DOHH2 (cell line): Measurements from ENCODE around the gene TRPV6.

ENCODE experiments used
- H3F3A ChIP-seq: fragments of 200-600 bp; sonication (generic), shearing (Covaris generic); 2 replicates; pipeline ENCODE4 v1.6.0; 2016; ENCODE audit warnings: antibody characterized with exemption, mild to moderate bottlenecking; ENCODE audit not compliant: control insufficient read depth, insufficient read depth
- H3K27ac ChIP-seq: fragments of 200-600 bp; sonication (generic); 2 replicates; pipeline ENCODE4 v1.5.1; 2014; ENCODE audit warnings: low read depth, mild to moderate bottlenecking, low read length, moderate library complexity
- H3K27me3 ChIP-seq: fragments of 200-600 bp; sonication (generic); 2 replicates; pipeline ENCODE4 v1.6.1; 2014; ENCODE audit warnings: mild to moderate bottlenecking, low read length, mixed read lengths; ENCODE audit not compliant: control insufficient read depth
- H3K36me3 ChIP-seq: fragments of 200-600 bp; sonication (generic); 2 replicates; pipeline ENCODE4 v1.6.1; 2014; ENCODE audit warnings: mild to moderate bottlenecking, low read length, moderate library complexity, mixed read lengths; ENCODE audit not compliant: control insufficient read depth
- H3K4me1 ChIP-seq: fragments of 200-600 bp; sonication (generic); 2 replicates; pipeline ENCODE4 v1.6.1; 2014; ENCODE audit warnings: mild to moderate bottlenecking, low read length, mixed read lengths; ENCODE audit not compliant: control insufficient read depth
- H3K4me2 ChIP-seq: fragments of 200-600 bp; sonication (generic); 2 replicates; pipeline ENCODE4 v1.6.0; 2014; ENCODE audit warnings: mild to moderate bottlenecking, low read length, moderate library complexity
- H3K4me3 ChIP-seq: fragments of 200-600 bp; sonication (generic); 2 replicates; pipeline ENCODE4 v1.5.1; 2014; ENCODE audit warnings: mild to moderate bottlenecking, low read length, mixed read lengths
- H3K79me2 ChIP-seq: fragments of 200-600 bp; sonication (generic); 2 replicates; pipeline ENCODE4 v1.6.1; 2014; ENCODE audit warnings: mild to moderate bottlenecking, low read length, mixed read lengths; ENCODE audit not compliant: control insufficient read depth
- H3K9me2 ChIP-seq: fragments of 200-600 bp; sonication (generic); replicated peaks from 2 replicates; pipeline ENCODE4 v1.6.1; 2014; ENCODE audit warnings: mild to moderate bottlenecking, low read length, mixed read lengths; ENCODE audit not compliant: control insufficient read depth
- H3K9me3 ChIP-seq: fragments of 200-600 bp; sonication (generic); 2 replicates; pipeline ENCODE4 v1.6.1; 2014; ENCODE audit warnings: antibody characterized with exemption, low read length, mixed read lengths; ENCODE audit not compliant: control insufficient read depth, insufficient read depth
- H4K20me1 ChIP-seq: fragments of 200-600 bp; sonication (generic); 2 replicates; pipeline ENCODE4 v1.6.0; 2014; ENCODE audit warnings: low read depth, mild to moderate bottlenecking, antibody characterized with exemption, low read length, moderate library complexity; ENCODE audit not compliant: control insufficient read depth, insufficient read depth
- EZH2phosphoT487 ChIP-seq: fragments of 200-600 bp; sonication (generic); IDR thresholded peaks from 2 replicates; pipeline ENCODE4 v1.6.1; 2017; ENCODE audit warnings: borderline replicate concordance, mild to moderate bottlenecking, antibody characterized with exemption, low read length, moderate library complexity, mixed read lengths
- TF ChIP-seq, protein P1 (sequence below): fragments of 200-600 bp; sonication (generic); IDR thresholded peaks from one replicate; pipeline ENCODE4 v1.5.1; 2014; ENCODE audit warnings: antibody characterized with exemption, mild to moderate bottlenecking, low read depth, low read length; ENCODE audit not compliant: poor library complexity, severe bottlenecking

Gene TRPV6

DNA sequence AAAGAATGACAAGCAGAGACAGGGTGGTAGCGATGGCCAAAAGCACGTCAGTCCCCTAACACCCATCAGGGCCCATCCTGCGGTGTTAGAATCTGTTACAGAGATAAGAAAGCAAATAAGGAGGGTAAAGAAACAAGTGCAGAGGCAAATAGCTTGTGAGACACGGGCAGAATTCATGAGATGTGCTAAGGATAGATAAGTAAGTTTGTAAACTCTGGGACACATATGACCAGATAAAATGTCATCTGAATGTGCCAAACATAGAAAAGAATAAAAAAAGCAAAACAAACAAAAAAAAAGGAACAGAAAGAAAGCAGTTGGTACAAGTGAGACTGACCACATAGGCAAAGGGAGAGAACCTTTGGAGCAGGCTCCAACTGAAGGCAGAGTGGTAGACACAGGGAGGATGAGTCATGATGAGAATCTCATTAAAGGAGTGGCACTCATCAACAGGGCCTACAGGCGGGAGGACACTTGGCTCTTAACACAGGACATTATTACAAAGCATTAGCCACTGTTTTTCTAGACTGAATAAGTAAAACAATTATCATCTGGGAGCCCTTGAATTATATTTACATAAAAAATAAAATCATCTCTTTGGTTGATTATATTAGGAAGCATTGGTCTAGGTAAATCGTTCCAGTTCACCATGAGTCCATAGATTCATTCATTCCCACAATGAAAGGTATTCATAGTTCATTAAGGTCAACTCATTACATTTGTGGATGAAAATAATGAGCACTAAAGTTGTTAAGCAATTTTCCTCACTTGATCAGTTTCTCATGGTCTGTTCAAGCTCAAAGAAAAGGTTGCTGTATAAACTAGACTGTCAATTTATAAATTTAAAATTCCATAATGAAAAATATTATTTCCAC is 52.1 kb downstream of the TRPV6 start:
- Histone ChIP-seq H4K20me1 (no peaks in the 10 kb centered on the region), H3K9me2 (no peaks in the 10 kb centered on the region), H3K27ac (no peak overlapping the region), H3F3A (no peaks in the 10 kb centered on the region), H3K36me3 (no peaks in the 10 kb centered on the region), H3K4me2 (no peak overlapping the region), H3K4me3 (no peak overlapping the region), H3K4me1 (no peaks in the 10 kb centered on the region), H3K27me3 (no peaks in the 10 kb centered on the region), H3K79me2 (no peaks in the 10 kb centered on the region), H3K9me3 (no peaks in the 10 kb centered on the region)
- TF ChIP-seq, protein P1, sequence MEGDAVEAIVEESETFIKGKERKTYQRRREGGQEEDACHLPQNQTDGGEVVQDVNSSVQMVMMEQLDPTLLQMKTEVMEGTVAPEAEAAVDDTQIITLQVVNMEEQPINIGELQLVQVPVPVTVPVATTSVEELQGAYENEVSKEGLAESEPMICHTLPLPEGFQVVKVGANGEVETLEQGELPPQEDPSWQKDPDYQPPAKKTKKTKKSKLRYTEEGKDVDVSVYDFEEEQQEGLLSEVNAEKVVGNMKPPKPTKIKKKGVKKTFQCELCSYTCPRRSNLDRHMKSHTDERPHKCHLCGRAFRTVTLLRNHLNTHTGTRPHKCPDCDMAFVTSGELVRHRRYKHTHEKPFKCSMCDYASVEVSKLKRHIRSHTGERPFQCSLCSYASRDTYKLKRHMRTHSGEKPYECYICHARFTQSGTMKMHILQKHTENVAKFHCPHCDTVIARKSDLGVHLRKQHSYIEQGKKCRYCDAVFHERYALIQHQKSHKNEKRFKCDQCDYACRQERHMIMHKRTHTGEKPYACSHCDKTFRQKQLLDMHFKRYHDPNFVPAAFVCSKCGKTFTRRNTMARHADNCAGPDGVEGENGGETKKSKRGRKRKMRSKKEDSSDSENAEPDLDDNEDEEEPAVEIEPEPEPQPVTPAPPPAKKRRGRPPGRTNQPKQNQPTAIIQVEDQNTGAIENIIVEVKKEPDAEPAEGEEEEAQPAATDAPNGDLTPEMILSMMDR: no peak
- TF ChIP-seq EZH2phosphoT487: no peak

DNA sequence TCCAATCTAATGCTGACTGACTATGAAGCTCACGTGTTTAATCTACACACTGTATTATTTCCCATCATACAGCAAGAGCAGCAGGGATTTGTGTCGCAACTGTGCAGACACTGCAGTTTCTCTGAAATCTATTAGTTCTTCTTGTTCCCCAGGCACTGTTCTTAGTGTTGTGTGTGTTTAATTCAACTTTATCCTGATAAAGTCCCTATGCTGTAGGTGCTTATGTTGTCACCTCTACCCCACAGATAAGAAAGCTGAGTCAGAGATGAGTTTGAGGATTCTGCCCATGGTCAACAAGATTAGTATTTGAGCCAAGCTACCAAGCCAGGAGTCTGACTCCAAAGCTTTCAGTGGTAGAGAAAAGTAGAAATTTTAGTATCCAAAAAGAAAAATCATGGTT is 53.1 kb downstream of the TRPV6 start:
- no peaks in the 10 kb centered on the region for H3F3A ChIP-seq
- no peak overlapping the region for H3K27ac ChIP-seq
- no peak overlapping the region for H3K4me2 ChIP-seq
- H3K9me3 ChIP-seq: no peaks in the 10 kb centered on the region
- no peaks in the 10 kb centered on the region for H4K20me1 ChIP-seq
- H3K4me3 ChIP-seq: no peak overlapping the region
- no peaks in the 10 kb centered on the region for H3K9me2 ChIP-seq
- no peaks in the 10 kb centered on the region for H3K4me1 ChIP-seq
- no peaks in the 10 kb centered on the region for H3K79me2 ChIP-seq
- H3K27me3 ChIP-seq: no peaks in the 10 kb centered on the region
- no peak for TF ChIP-seq EZH2phosphoT487
- TF ChIP-seq, protein P1: no peak
- no peaks in the 10 kb centered on the region for H3K36me3 ChIP-seq

DNA sequence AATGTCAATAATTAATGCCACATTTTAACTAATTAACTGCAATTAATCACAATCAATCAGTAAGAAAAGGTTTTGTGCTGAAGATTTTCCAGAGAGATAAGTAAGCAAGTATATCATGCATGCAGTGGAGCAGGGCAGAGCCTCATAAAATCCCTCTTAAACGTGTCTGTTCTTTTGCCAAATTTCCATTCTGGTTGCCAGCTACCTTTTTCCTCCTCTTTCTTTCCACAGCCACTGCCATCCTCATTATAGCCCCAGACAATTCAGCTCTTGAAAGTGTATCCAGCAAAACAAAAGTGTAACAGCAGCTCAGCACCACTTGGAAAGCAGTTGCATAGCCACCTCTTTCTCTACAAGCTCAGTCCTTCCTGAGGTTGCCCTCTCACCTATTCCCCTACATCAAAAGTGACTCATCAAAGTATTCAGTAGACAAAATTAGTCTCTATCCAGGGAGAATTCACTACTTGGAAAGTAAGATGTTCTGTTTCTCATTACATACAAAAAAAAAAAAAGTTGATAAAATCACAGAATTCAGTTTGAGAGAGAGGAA is 57.5 kb downstream of the TRPV6 start:
- no peak overlapping the region for H3K4me3 ChIP-seq
- no peak overlapping the region for H3K27ac ChIP-seq
- TF ChIP-seq EZH2phosphoT487: no peak
- TF ChIP-seq, protein P1: no peak
- H3K79me2 ChIP-seq: no peaks in the 10 kb centered on the region
- peaks cover 11% of the 10 kb centered on the region for H3K9me3 ChIP-seq
- H3K4me2 ChIP-seq: no peak overlapping the region
- H3K36me3 ChIP-seq: no peaks in the 10 kb centered on the region
- H3K9me2 ChIP-seq: no peaks in the 10 kb centered on the region
- H3K4me1 ChIP-seq: no peaks in the 10 kb centered on the region
- H4K20me1 ChIP-seq: no peaks in the 10 kb centered on the region
- H3F3A ChIP-seq: no peaks in the 10 kb centered on the region
- peaks cover 4% of the 10 kb centered on the region for H3K27me3 ChIP-seq
